Body of pancreas (tissue), 4 donors: ENCODE results near the gene ARHGAP4.

Experiments used
- CTCF ChIP-seq, 7 experiments: fragments of 450-650 bp in 4 of 7; fragments of 200-600 bp in 3 of 7; sonication (generic) in 3 of 7; IDR thresholded peaks; one replicate each; pipeline ENCODE4 v1.5.1; 2016 to 2019; ENCODE audit warnings: antibody characterized with exemption in 7 of 7
- POLR2A ChIP-seq, 3 donors: fragments of 450-650 bp; IDR thresholded peaks; one replicate each; pipeline ENCODE4 v1.6.1; 2016; ENCODE audit warnings: antibody characterized with exemption in 3 of 3, mild to moderate bottlenecking in 2 of 3

- no peak for TF ChIP-seq CTCF (IDR thresholded peaks at IDR 0.05)
- TF ChIP-seq POLR2A (IDR thresholded peaks at IDR 0.05), result no peak
These were observed 54.6 kb downstream of the ARHGAP4 start for GRCh38 chrX:153871451-153871850.
